HFFc6 (cell line): ENCODE measurements around the gene ZDHHC13. TPM values are rescaled to one million over a fixed set of nuclear protein-coding genes. Genes with fewer than 3 reads are reported as not detected.
"Not testable (repeated sequence)": the region's sequence is repeated elsewhere in the genome, so short reads cannot be mapped to it uniquely, and the experiment has no call there.

Experiments
- DNase-seq: peaks from one replicate; pipeline ENCODE4 v3.0.0-alpha.2; 2018
- H3K27ac Mint-ChIP-seq: 2 replicates; pipeline ENCODE4 v1.8.0; 2020; ENCODE audit warnings: mild to moderate bottlenecking, mixed read lengths
- H3K27me3 Mint-ChIP-seq: 2 replicates; pipeline ENCODE4 v1.8.0; 2021; ENCODE audit warnings: mild to moderate bottlenecking, moderate library complexity, mixed read lengths; ENCODE audit not compliant: insufficient read depth
- H3K36me3 Mint-ChIP-seq: 2 replicates; pipeline ENCODE4 v1.8.0; 2021; ENCODE audit warnings: low read depth, mixed read lengths
- H3K4me1 Mint-ChIP-seq: 2 replicates; pipeline ENCODE4 v1.8.0; 2020; ENCODE audit warnings: low read depth, mixed read lengths
- H3K4me3 Mint-ChIP-seq: 2 replicates; pipeline ENCODE4 v1.8.0; 2020; ENCODE audit warnings: mild to moderate bottlenecking, moderate library complexity, mixed read lengths
- H3K9me3 Mint-ChIP-seq: 2 replicates; pipeline ENCODE4 v1.8.0; 2020; ENCODE audit warnings: mild to moderate bottlenecking, mixed read lengths
- CTCF ChIP-seq: fragments of 200-600 bp; sonication (generic); IDR thresholded peaks from 2 replicates; pipeline ENCODE4 v1.5.0; 2021; ENCODE audit warnings: antibody characterized with exemption, mild to moderate bottlenecking
- total RNA-seq, 6 experiments: library from RNA; stranded (reverse); fragmentation: NEBNext Ultra II Directional; extraction: Animal tissue kit (Norgen Biotek cat#: 25700); gene quantifications; 2 replicates in 1 of 6; 3 replicates in 5 of 6; pipeline ENCODE4 v1.2.3, GENCODE V29; 2021

Gene ZDHHC13
- total RNA-seq, 6 experiments from 2014 or later = 9.9 to 15.7 (median 11.2) TPM

- no peaks in the 10 kb centered on the region for H3K36me3 Mint-ChIP-seq
- no peaks in the 10 kb centered on the region for H3K9me3 Mint-ChIP-seq
- H3K4me3 Mint-ChIP-seq = no peak overlapping the region
- no peak for DNase-seq
- TF ChIP-seq CTCF = no peak
- no peak overlapping the region for H3K27ac Mint-ChIP-seq
- peaks cover 14% of the 10 kb centered on the region for H3K27me3 Mint-ChIP-seq
- peaks cover 18% of the 10 kb centered on the region for H3K4me1 Mint-ChIP-seq
Measured at GRCh38 chr11:19111809-19112208, 5.2 kb upstream of the ZDHHC13 start.

GRCh38 chr11:19116276-19116970 lies 545 bp upstream of the ZDHHC13 start:
- no peak for DNase-seq
- Mint-ChIP-seq H3K9me3 (no peaks in the 10 kb centered on the region), H3K4me3 (peak overlapping the region; percentile 92), H3K27me3 (peaks cover 6% of the 10 kb centered on the region), H3K27ac (peak overlapping the region; percentile 81; the same call in 1 of the 2 replicates), H3K36me3 (peaks cover 11% of the 10 kb centered on the region), H3K4me1 (peaks cover 44% of the 10 kb centered on the region)
- no peak for TF ChIP-seq CTCF

- peak; percentile 25 for DNase-seq
- H3K4me1 Mint-ChIP-seq = peaks cover 51% of the 10 kb centered on the region
- H3K9me3 Mint-ChIP-seq = no peaks in the 10 kb centered on the region
- TF ChIP-seq CTCF = no peak
- H3K27ac Mint-ChIP-seq = peak overlapping the region; percentile 81
- no peaks in the 10 kb centered on the region for H3K27me3 Mint-ChIP-seq
- peaks cover 11% of the 10 kb centered on the region for H3K36me3 Mint-ChIP-seq
- H3K4me3 Mint-ChIP-seq = peak overlapping the region; percentile 92
Measured at GRCh38 chr11:19117760-19118097, 761 bp downstream of the ZDHHC13 start.

GRCh38 chr11:19121646-19122045 lies 4.7 kb downstream of the ZDHHC13 start:
- no peaks in the 10 kb centered on the region for H3K27me3 Mint-ChIP-seq
- no peak overlapping the region for H3K4me3 Mint-ChIP-seq
- H3K9me3 Mint-ChIP-seq = no peaks in the 10 kb centered on the region
- no peak for TF ChIP-seq CTCF
- H3K36me3 Mint-ChIP-seq = peaks cover 11% of the 10 kb centered on the region
- peaks cover 46% of the 10 kb centered on the region for H3K4me1 Mint-ChIP-seq
- no peak overlapping the region for H3K27ac Mint-ChIP-seq
- DNase-seq = peak; percentile 7

- H3K36me3 Mint-ChIP-seq = peaks cover 11% of the 10 kb centered on the region
- no peak for TF ChIP-seq CTCF
- DNase-seq = no peak
- peaks cover 38% of the 10 kb centered on the region for H3K4me1 Mint-ChIP-seq
- no peaks in the 10 kb centered on the region for H3K27me3 Mint-ChIP-seq
- H3K9me3 Mint-ChIP-seq = no peaks in the 10 kb centered on the region
- H3K4me3 Mint-ChIP-seq = no peak overlapping the region
- no peak overlapping the region for H3K27ac Mint-ChIP-seq
Measured at GRCh38 chr11:19122960-19123615, 6.1 kb downstream of the ZDHHC13 start.

GRCh38 chr11:19126562-19127325 lies 9.8 kb downstream of the ZDHHC13 start:
- H3K27me3 Mint-ChIP-seq, H3K27ac Mint-ChIP-seq, DNase-seq, H3K9me3 Mint-ChIP-seq, H3K36me3 Mint-ChIP-seq, H3K4me1 Mint-ChIP-seq, H3K4me3 Mint-ChIP-seq: not testable (repeated sequence)
